SH-SY5Y (cell line): Measurements from ENCODE around the gene MXRA8.

Source experiments
- GATA2 ChIP-seq: IDR thresholded peaks from 2 replicates; pipeline ENCODE4 v1.6.1; 2011; ENCODE audit warnings: mild to moderate bottlenecking, low read depth, low read length
- GATA3 ChIP-seq: IDR thresholded peaks from 2 replicates; pipeline ENCODE4 v1.6.1; 2011; ENCODE audit warnings: low read depth, mild to moderate bottlenecking, low read length, moderate library complexity

The MXRA8 gene

DNA sequence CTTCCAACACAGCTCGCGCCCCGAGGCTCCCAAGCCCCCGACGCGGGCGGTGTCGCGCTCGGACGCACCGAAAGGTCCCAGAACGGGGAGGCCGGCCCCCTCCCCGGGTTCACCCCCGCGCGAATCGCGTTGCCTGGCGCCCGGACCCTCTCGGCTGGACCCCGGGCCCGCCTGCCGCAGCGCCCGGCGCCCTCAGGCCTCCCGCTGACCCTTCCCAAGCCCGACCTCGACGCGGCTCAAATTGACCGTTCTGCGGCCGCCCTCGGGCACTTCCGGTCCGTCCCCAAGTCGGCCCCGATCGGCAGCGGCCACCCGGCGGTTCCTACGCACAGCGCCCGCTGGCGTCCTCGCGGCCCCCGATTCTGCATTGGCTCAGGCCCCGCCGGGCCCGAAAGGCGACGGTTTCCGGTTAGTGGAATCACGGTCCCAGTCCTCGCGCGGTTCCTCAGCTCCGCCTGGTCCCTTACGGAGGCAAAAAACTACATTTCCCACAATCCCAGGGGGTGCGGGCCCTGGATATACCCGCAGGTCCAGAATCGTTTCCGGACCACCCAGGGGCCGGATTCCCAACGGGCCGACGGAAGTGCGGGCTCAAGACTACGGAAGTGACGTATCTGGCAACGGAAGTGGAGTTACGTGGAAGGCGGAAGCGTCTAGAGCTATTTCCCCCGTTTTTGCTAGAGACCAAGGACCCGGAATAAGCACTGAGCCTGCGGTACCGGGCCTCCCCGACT is 16.7 kb upstream of the MXRA8 start, which contains the start of gene AURKAIP1:
AURKAIP1 (minus strand) TSS at position 279 of the 734 bp plus-strand sequence. CDS start 451 bp downstream, outside the sequence.
- no peak for TF ChIP-seq GATA3

- TF ChIP-seq GATA2 (no peak), GATA3 (no peak)
These were observed 16.2 kb upstream of the MXRA8 start for GRCh38 chr1:1374589-1374928.

DNA sequence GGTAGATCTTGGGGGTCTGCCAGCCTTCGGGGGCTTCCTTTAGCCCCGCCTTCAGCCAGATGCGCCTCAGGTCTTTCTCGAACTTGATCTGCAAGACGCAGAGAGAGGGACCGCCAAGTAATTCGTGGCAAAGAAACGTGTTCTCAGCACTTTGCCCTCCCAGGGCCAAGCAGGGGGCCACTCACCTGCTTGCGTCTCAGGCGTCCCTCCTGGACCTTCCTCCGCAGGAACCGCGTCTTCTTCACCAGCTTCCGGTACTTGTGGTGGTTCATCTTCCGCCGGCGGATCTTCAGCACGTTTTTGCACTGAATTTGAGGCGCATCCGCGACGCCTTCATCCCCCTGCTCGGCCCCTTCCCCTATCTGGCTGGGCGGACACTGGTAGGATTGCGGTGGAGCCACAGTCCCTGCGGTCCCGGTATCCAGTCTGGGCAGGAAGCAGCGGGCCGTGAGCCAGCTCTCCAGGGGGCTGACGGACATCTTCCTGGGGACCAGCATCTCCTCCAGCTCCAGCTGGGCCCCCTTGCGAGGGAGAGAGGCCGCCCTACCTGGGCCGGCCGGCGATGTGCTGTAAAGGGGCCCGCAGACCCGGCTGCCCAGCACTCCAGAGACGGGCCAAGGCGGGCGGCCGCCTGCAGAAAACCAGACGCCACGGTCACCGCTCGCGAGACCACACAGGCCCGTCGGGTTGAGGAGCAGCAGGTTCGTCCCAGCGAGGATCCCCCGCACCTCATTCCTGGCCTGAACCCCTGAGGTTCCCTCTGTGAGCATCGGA is 15.6 kb upstream of the MXRA8 start:
- TF ChIP-seq GATA3 (no peak), GATA2 (no peak)

- TF ChIP-seq GATA2, result no peak
- TF ChIP-seq GATA3, result no peak
These were observed 14.9 kb upstream of the MXRA8 start for GRCh38 chr1:1373051-1373814.

DNA sequence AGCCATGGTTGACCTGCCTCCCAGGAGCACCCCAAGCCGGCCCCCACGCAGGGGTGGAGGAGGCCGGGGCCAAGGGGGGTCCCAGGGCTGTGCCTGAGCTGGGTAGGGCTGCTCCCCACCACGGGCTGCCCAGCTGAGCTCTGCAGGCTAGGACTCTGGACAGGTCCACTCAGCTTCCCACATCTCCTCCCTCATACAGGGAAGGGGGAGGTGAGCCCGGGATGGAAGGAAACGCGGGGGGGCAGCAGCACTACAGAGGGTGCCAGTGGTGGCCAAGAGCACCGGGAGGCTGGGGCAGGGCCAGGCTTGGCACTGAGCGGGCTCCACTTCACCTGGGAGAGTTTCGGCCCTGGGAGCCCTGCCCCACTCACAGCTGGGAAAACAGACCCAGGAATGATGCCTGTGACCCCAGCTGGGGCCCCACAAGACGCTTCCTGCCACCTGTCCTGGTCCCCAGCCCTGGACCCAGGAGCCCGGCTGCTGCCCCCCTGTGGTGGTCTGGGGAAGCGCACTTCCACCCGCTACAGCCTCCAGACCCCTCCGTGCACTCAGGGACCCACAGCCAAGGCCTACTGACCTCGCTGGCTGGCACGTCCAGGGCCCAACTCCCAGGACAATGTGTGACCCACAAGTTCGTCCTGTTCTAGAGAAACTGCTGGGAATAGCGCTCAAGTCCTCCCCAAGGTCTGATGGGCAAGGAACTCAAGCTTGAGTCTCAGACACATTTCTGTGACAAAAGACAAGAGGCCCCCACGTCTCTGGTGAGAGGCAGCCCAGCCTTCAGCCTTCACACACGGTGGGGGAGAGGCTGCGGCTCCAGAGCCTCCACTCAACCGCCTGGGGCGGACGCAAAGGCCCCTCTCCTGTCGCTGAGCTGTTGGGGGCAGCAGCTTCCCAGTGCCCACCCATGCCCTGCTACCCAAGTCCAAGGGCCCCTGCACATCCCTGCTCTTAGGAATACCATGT is 13.7 kb upstream of the MXRA8 start:
- no peak for TF ChIP-seq GATA3
- no peak for TF ChIP-seq GATA2

DNA sequence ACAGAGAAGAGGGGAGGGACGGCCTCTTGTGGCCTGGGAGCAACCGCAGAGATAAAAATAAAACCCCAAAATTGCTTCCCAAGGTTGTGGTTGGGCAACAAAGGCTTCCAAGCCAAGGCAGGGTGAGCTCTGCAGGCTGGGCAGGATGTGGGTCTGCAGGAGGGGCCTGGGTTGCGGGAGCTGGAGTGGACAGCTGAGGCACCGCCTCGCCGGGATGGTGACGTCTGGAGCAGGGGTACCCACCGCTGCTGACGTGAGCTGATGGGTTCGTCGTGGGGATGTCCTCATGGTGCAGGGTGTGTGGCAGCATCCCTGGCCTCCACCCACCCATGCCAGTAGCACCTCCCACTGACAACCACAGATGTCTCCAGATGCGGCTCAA is 13.0 kb upstream of the MXRA8 start:
- TF ChIP-seq GATA3 (no peak), GATA2 (no peak)

GRCh38 chr1:1370771-1371300 is 12.5 kb upstream of the MXRA8 start:
- TF ChIP-seq GATA2, result no peak
- no peak for TF ChIP-seq GATA3

DNA sequence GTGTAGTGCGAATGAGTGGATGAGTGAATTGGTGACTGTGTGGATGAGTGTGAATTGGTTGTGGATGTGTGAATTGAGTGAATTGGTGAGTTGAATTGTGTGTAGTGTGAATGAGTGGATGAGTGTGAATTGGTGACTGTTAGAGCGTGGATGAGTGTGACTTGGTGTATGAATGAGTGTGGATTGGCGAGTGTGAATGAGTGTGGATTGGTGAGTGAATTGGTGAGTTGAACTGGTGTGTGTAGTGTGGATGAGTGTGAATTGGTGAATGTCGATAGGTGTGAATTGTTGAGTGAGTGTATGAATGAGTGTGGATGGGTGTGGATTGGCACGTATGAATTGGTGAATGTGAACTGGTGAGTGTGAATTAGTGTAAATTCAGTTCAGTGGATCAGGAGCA is 9.0 kb upstream of the MXRA8 start:
- TF ChIP-seq GATA3 (no peak), GATA2 (no peak)

- no peak for TF ChIP-seq GATA3
- no peak for TF ChIP-seq GATA2
These were observed 8.3 kb upstream of the MXRA8 start for GRCh38 chr1:1366699-1367066.

DNA sequence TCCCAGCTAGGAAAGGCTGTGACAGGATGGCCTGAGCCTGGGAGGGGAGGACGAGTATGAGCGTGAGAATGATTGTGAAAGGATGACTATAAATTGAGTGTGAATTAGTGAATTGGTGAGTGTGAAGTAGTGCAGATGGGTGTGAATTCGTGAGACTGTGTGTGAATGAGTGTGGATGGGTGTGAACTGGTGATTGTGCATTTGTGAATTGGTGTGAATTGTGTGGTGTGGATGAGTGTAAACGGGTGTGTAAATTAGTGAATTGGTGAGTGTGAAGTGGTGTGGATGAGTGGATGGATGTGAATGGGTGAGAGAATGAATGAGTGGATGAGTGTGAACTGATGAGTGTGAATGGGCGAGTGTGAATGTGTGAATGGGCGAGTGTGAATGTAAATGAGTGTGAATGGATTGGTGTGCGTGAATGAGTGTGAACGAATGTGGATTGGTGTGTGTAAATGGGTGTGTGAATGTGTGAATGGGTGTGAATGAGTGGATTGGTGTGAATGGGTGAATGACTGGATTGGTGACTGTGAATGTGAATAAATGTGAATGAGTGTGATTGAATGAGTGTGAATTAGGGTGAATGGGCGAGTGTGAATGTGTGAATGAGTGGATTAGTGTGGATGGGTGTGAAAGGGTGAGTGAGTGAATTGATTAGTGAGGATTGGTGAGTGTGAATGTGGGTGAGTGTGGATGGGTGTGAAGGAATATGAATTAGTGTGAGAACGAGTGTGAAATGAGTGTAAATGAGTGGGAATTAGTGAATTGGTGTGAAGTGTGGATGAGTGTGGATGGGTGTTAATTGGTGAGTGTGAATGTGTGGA is 7.7 kb upstream of the MXRA8 start:
- TF ChIP-seq GATA2, result no peak
- no peak for TF ChIP-seq GATA3

- TF ChIP-seq GATA2 (no peak), GATA3 (no peak)
These were observed 5.9 kb upstream of the MXRA8 start for GRCh38 chr1:1364266-1364665.

DNA sequence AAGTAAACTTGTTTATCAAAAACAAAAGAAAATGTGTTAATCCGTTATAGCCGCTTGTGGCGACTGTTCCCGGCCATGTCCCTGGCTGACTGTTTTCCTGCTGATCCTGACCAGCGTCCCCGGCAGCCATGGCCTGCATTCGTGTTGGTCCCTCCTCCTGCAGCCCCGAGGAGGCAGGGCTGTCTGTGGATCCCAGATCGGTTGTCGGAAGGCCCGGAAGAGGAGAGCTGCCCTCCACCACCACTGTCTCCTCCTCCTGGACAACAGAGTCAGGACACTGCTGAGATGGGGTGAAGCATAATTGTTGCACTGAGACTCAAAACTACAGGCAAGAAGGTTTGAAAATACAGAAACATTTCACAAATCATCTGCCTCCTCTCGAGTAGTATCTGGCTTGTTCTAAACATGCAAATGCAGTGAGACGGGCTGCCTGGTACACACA is 3.6 kb upstream of the MXRA8 start:
- TF ChIP-seq GATA3 (no peak), GATA2 (no peak)

DNA sequence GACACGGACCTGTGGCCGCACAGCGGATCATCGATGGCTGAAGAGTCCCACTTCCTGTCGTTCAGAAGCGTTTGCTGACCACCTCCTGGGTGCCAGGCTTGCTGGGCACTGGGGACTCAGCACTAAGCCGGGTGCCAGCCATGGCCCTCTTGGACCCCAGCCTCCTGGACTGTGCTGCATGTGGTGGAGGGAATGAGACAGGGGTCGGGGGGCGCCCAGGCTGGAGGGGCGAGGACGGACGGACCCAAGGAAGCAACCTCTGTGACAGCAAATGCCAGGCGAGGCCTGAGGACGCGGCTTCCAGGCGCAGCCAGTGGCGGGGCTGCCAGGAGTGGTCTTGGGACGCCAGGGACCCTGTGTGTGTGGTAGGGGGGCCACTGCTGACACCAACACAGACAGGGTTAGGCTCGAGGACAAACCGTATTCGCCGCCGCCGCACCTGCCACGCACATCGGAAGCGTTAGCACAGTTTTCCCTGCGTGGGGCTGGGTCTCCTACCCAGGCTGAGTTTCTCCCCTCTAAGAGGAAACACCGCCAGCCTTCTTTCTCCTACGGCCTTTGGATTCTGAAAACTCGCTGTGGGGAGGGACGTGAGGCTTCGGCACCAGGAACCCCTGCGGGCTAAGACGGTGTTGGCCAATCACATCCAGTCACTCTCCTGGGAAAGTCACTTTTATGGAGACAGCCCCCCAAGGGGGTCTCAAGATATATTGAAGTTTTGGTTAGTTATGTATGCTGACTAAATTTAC is 3.1 kb upstream of the MXRA8 start:
- TF ChIP-seq GATA3 (no peak), GATA2 (no peak)
